GM10266 (cell line): Measurements from ENCODE around the gene SAP30BP.

Experiments
- DNase-seq: peaks from one replicate; pipeline ENCODE4 v3.0.0; 2012; ENCODE audit errors: extremely low spot score
- TF ChIP-seq, protein P1 (sequence below): IDR thresholded peaks from 2 replicates; pipeline ENCODE4 v1.5.1; 2012; ENCODE audit warnings: mild to moderate bottlenecking, low read depth; ENCODE audit not compliant: control insufficient read depth, insufficient read depth; ENCODE audit errors: missing control alignments

Gene SAP30BP

DNA sequence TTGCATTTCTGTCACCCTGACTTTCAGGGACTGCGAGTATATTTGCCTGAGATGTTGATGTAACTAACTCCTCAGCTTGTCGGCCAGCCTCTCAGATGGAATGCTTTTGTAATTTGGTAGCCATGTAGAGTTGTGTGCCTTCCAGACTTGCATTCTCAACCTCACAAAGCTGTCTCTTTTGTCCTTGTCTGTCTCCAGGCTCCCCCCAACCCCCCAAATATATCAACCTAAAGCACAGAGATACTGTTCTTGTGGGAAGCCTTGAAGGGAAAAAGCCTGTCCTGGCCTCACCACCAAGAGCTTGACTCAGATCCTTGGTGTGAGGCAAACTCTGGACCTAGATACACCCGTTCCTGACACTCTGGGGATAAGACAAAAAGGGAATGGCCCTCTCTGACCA, 18.4 kb downstream of the SAP30BP start:
- TF ChIP-seq, protein P1, sequence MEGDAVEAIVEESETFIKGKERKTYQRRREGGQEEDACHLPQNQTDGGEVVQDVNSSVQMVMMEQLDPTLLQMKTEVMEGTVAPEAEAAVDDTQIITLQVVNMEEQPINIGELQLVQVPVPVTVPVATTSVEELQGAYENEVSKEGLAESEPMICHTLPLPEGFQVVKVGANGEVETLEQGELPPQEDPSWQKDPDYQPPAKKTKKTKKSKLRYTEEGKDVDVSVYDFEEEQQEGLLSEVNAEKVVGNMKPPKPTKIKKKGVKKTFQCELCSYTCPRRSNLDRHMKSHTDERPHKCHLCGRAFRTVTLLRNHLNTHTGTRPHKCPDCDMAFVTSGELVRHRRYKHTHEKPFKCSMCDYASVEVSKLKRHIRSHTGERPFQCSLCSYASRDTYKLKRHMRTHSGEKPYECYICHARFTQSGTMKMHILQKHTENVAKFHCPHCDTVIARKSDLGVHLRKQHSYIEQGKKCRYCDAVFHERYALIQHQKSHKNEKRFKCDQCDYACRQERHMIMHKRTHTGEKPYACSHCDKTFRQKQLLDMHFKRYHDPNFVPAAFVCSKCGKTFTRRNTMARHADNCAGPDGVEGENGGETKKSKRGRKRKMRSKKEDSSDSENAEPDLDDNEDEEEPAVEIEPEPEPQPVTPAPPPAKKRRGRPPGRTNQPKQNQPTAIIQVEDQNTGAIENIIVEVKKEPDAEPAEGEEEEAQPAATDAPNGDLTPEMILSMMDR, result no peak
- DNase-seq, result no peak

DNA sequence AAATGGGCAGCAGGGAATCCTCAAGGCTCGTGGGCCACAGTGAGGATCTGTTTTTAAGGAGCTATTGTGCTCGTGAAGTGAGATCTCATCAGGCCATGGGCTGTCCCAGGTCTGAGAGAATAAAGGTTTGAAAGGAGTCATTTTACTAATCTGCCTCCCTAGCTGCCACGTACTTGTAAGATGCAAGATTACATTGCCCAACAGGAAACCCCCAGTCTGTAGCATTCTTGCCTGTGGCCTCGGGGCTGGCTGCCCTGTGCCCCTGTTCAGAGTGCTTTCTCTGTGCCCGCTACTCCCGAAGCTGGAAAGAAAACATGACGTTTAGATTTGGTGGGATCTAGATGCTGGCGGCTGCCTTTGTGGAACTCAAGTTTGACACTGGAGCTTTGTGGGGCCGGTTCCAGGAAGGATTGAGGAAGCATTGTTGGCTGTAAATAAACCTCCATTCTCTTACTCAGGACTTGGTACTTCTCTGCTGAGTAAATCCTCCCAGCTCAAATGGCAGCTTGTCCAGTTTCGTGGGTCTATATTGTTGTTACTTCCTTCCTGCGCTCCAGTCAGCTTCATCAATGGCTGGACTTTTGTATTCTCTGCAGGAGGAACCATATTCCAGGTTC, 21.2 kb downstream of the SAP30BP start:
- TF ChIP-seq, protein P1, result no peak
- DNase-seq, result no peak

DNA sequence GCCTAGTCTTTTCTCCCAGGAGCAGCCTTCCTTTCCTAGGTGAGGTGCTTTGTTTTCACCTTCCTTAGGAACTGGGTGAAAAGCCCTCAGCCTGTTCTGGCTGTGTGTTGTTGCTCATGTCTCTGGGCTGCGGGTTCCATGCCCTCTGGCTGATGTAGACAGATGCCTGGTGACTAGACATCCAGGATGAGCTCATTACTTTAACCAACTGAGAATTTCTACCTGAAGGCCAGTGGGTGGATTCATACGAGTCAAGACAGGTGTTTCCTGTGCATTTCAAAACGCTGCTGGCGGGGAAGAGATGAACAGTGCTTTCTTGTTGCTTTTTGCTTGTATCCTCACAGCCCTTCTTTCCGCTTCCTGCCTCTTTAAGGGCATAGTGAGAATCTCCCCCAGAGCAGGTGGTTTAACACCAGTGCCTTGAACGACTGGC, 22.3 kb downstream of the SAP30BP start:
- no peak for DNase-seq
- TF ChIP-seq, protein P1, result no peak

- no peak for DNase-seq
- TF ChIP-seq, protein P1, result no peak
Measured at GRCh38 chr17:75691371-75691791, 24.2 kb downstream of the SAP30BP start.

- TF ChIP-seq, protein P1, result no peak
- DNase-seq, result no peak
Measured at GRCh38 chr17:75691801-75692626, 24.9 kb downstream of the SAP30BP start.

DNA sequence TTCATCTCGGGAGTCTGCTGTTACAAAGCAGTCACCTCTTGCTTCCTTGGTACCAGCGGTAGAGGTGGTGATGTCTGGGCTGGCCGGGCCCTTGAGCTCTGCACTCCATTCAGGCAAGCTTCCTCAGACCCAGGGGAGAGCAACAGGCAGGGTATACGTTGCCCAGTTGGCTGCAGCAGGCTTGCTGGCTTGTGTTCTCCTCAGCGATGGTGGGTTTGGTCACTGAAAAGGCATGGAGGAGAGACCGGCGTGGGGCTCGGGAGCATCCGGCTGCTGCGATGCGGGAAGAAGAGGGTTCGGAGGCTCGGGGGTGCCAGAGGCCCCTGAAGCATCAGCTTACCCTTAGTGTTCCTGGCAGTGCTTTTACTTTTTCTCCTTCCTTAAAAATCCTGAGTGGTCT, 25.8 kb downstream of the SAP30BP start:
- TF ChIP-seq, protein P1, result no peak
- no peak for DNase-seq

GRCh38 chr17:75693500-75694481, 26.7 kb downstream of the SAP30BP start:
- DNase-seq, result no peak
- TF ChIP-seq, protein P1, result no peak
